NCI-H748 treated with DMSO at 0.1 percent for 48 hours (cell line): ENCODE data around the gene SCN4B.
A peak's percentile ranks its signal among the peaks of the same experiment; 100 is the strongest.

Experiments
- DNase-seq: peaks from one replicate; lab custom pipeline; 2025; lab: John Stamatoyannopoulos, UW

The SCN4B gene

GRCh38 chr11:118174006-118174567 is 21.5 kb upstream of the SCN4B start:
- no peak for DNase-seq

GRCh38 chr11:118172356-118172755 is 19.7 kb upstream of the SCN4B start:
- DNase-seq: no peak

- peak; percentile 28 for DNase-seq
These were observed 18.8 kb upstream of the SCN4B start for GRCh38 chr11:118171269-118172062.

GRCh38 chr11:118170882-118171268 is 18.3 kb upstream of the SCN4B start:
- DNase-seq: no peak

- DNase-seq: no peak
These were observed 17.6 kb upstream of the SCN4B start for GRCh38 chr11:118170231-118170630.

GRCh38 chr11:118169300-118170140 is 16.9 kb upstream of the SCN4B start:
- DNase-seq: no peak

- no peak for DNase-seq
These were observed 16.1 kb upstream of the SCN4B start for GRCh38 chr11:118168751-118169150.

- DNase-seq: no peak
These were observed 15.7 kb upstream of the SCN4B start for GRCh38 chr11:118168316-118168715.

- DNase-seq: no peak
These were observed 15.3 kb upstream of the SCN4B start for GRCh38 chr11:118167906-118168305.

GRCh38 chr11:118167253-118167652 is 14.6 kb upstream of the SCN4B start:
- no peak for DNase-seq

GRCh38 chr11:118166641-118167040 is 14.0 kb upstream of the SCN4B start:
- DNase-seq: no peak

GRCh38 chr11:118164885-118165284 is 12.3 kb upstream of the SCN4B start:
- DNase-seq: no peak

- DNase-seq: no peak
These were observed 10.9 kb upstream of the SCN4B start for GRCh38 chr11:118163494-118163893.

- no peak for DNase-seq
These were observed 10.2 kb upstream of the SCN4B start for GRCh38 chr11:118162846-118163245.

- DNase-seq: no peak
These were observed 9.2 kb upstream of the SCN4B start for GRCh38 chr11:118161786-118162185.

GRCh38 chr11:118157186-118157895 is 4.7 kb upstream of the SCN4B start:
- DNase-seq: no peak

GRCh38 chr11:118156531-118157185 is 4.0 kb upstream of the SCN4B start:
- DNase-seq: no peak

GRCh38 chr11:118155776-118156530 is 3.3 kb upstream of the SCN4B start:
- DNase-seq: no peak

- no peak for DNase-seq
These were observed 2.0 kb upstream of the SCN4B start for GRCh38 chr11:118154641-118155040.

GRCh38 chr11:118153976-118154375 is 1.4 kb upstream of the SCN4B start:
- DNase-seq: no peak

GRCh38 chr11:118153516-118153915 is 893 bp upstream of the SCN4B start:
- DNase-seq: no peak
